Endodermal cell (in vitro differentiated cells): Measurements from ENCODE around the gene LOXL4. TPM values are rescaled to one million over a fixed set of nuclear protein-coding genes. Genes with fewer than 3 reads are reported as not detected.

Experiments
- DNase-seq: peaks from one replicate; pipeline ENCODE4 v3.0.0-alpha.2; 2017
- H3K27ac ChIP-seq: 2 replicates; pipeline ENCODE4 v1.5.1; 2013; ENCODE audit warnings: mild to moderate bottlenecking, low read depth, low read length, moderate library complexity
- H3K27me3 ChIP-seq: 2 replicates; pipeline ENCODE4 v1.6.1; 2013; ENCODE audit warnings: mild to moderate bottlenecking, low read length, moderate library complexity; ENCODE audit not compliant: insufficient read depth, control insufficient read depth, poor library complexity, severe bottlenecking
- H3K36me3 ChIP-seq: 2 replicates; pipeline ENCODE4 v1.7.0; 2013; ENCODE audit warnings: mild to moderate bottlenecking, low read length, moderate library complexity; ENCODE audit not compliant: control insufficient read depth, insufficient read depth
- H3K4me1 ChIP-seq: one replicate; pipeline ENCODE4 v1.7.0; 2013; ENCODE audit warnings: low read length; ENCODE audit not compliant: control insufficient read depth, insufficient read depth
- H3K4me3 ChIP-seq: 2 replicates; pipeline ENCODE4 v1.5.1; 2013; ENCODE audit warnings: mild to moderate bottlenecking, low read length, moderate library complexity
- H3K9ac ChIP-seq: 2 replicates; pipeline ENCODE4 v1.6.1; 2013; ENCODE audit warnings: mild to moderate bottlenecking, low read length, moderate library complexity; ENCODE audit not compliant: poor library complexity, severe bottlenecking; ENCODE audit errors: extremely low read depth
- H3K9me3 ChIP-seq: 2 replicates; pipeline ENCODE4 v1.6.1; 2013; ENCODE audit warnings: mild to moderate bottlenecking, low read length, moderate library complexity; ENCODE audit not compliant: control insufficient read depth
- H3K27ac Mint-ChIP-seq: 2 replicates; pipeline ENCODE4 v1.8.0; 2020; ENCODE audit warnings: mixed read lengths
- H3K27me3 Mint-ChIP-seq: 2 replicates; pipeline ENCODE4 v1.8.0; 2021; ENCODE audit warnings: mild to moderate bottlenecking, mixed read lengths; ENCODE audit not compliant: insufficient read depth
- H3K36me3 Mint-ChIP-seq: 2 replicates; pipeline ENCODE4 v1.8.0; 2020; ENCODE audit warnings: low read depth, mixed read lengths
- H3K4me1 Mint-ChIP-seq: 2 replicates; pipeline ENCODE4 v1.8.0; 2020; ENCODE audit warnings: mixed read lengths
- H3K4me3 Mint-ChIP-seq: 2 replicates; pipeline ENCODE4 v1.8.0; 2020; ENCODE audit warnings: mild to moderate bottlenecking, moderate library complexity, mixed read lengths
- H3K9me3 Mint-ChIP-seq: 2 replicates; pipeline ENCODE4 v1.8.0; 2020; ENCODE audit warnings: mild to moderate bottlenecking, mixed read lengths
- WGBS, 2 experiments: methylation state at CpG; one replicate each; pipeline versions ENCODE4 v1.1.5 to v1.1.7; 2013; ENCODE audit warnings: missing lambda C conversion rate in 2 of 2, mixed read lengths in 1 of 2; ENCODE audit not compliant: insufficient coverage in 1 of 2, insufficient read length in 1 of 2; 5-methylcytosine and 5-hydroxymethylcytosine counted together
- total RNA-seq, 2 donors: library from RNA; stranded (reverse); fragmentation: NEBNext Ultra II Directional in 1 of 2; extraction: Animal tissue kit (Norgen Biotek cat#: 25700) in 1 of 2; gene quantifications; 2 replicates in 1 of 2; 3 replicates in 1 of 2; pipeline ENCODE4 v1.2.1, GENCODE V29; 2021
- TF ChIP-seq, protein P1 (sequence below): fragments of 200-600 bp; sonication (generic); conservative IDR thresholded peaks from 2 replicates; pipeline ENCODE4 v1.5.0; 2021; ENCODE audit warnings: antibody characterized with exemption, mild to moderate bottlenecking

LOXL4 gene
- total RNA-seq, 2 donors from 2014 or later: 0.57 to 0.77 TPM

DNA sequence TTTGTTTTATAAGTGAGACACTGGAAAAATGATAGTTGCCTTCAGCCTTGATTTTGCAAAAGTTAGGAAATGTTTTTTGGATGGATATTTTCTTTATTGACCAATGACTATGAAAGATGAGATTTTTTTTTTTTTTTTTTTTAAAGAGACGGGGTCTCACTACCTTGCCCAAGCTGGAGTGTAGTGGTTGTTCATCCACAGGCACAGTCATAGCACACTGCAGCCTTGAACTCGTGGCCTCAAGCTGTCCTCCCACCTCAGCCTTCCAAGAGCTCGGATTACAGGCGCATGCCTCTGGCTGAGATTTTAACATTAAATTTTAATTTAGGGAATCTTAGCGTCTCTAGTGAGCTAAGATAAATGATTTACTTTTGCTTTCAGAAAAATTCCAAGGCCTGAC is 66.2 kb downstream of the LOXL4 start:
- TF ChIP-seq, protein P1, sequence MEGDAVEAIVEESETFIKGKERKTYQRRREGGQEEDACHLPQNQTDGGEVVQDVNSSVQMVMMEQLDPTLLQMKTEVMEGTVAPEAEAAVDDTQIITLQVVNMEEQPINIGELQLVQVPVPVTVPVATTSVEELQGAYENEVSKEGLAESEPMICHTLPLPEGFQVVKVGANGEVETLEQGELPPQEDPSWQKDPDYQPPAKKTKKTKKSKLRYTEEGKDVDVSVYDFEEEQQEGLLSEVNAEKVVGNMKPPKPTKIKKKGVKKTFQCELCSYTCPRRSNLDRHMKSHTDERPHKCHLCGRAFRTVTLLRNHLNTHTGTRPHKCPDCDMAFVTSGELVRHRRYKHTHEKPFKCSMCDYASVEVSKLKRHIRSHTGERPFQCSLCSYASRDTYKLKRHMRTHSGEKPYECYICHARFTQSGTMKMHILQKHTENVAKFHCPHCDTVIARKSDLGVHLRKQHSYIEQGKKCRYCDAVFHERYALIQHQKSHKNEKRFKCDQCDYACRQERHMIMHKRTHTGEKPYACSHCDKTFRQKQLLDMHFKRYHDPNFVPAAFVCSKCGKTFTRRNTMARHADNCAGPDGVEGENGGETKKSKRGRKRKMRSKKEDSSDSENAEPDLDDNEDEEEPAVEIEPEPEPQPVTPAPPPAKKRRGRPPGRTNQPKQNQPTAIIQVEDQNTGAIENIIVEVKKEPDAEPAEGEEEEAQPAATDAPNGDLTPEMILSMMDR: no peak
- no peaks in the 10 kb centered on the region for H3K9me3 Mint-ChIP-seq
- Histone ChIP-seq H3K27ac (no peak overlapping the region), H3K4me1 (peaks cover 3% of the 10 kb centered on the region), H3K4me3 (no peak overlapping the region), H3K27me3 (no peaks in the 10 kb centered on the region), H3K9me3 (no peaks in the 10 kb centered on the region), H3K9ac (no peak overlapping the region), H3K36me3 (no peaks in the 10 kb centered on the region)
- no peaks in the 10 kb centered on the region for H3K27me3 Mint-ChIP-seq
- DNase-seq: no peak
- 91 to 94% methylated on average over 4 to 5 of the region's 5 CpGs for WGBS, 2 experiments
- H3K27ac Mint-ChIP-seq: no peak overlapping the region
- no peaks in the 10 kb centered on the region for H3K36me3 Mint-ChIP-seq
- H3K4me3 Mint-ChIP-seq: no peak overlapping the region
- H3K4me1 Mint-ChIP-seq: peaks cover 4% of the 10 kb centered on the region

Other genes starting within 250 kb of the LOXL4 start
- gene CRTAC1, start 237.6 kb downstream of the LOXL4 start, total RNA-seq: under 1 TPM; 0.13 to 0.24 TPM
- gene R3HCC1L, start 133.5 kb downstream of the LOXL4 start, total RNA-seq: 10 to 100 TPM; 16.1 to 18.1 TPM
- 1 to 10 TPM; 9.2 to 9.5 TPM for gene PYROXD2, start 147.0 kb upstream of the LOXL4 start, total RNA-seq
- 10 to 100 TPM; 39.6 to 43.3 TPM for gene HPS1, start 178.7 kb upstream of the LOXL4 start, total RNA-seq